ENCODE data around the gene SLC12A5. TPM values are rescaled to one million over a fixed set of nuclear protein-coding genes. Genes with fewer than 3 reads are reported as not detected.

Gene SLC12A5
- total RNA-seq, 4 donors from 2014 or later = not detected

GRCh38 chr20:46017272-46017671, 11.7 kb upstream of the SLC12A5 start:
- TF ChIP-seq POLR2A (IDR thresholded peaks at IDR 0.05) = no peak
- TF ChIP-seq POLR2AphosphoS5 (IDR thresholded peaks at IDR 0.05) = no peak
- no peak for TF ChIP-seq EP300 (IDR thresholded peaks at IDR 0.05)
- TF ChIP-seq, protein P1, sequence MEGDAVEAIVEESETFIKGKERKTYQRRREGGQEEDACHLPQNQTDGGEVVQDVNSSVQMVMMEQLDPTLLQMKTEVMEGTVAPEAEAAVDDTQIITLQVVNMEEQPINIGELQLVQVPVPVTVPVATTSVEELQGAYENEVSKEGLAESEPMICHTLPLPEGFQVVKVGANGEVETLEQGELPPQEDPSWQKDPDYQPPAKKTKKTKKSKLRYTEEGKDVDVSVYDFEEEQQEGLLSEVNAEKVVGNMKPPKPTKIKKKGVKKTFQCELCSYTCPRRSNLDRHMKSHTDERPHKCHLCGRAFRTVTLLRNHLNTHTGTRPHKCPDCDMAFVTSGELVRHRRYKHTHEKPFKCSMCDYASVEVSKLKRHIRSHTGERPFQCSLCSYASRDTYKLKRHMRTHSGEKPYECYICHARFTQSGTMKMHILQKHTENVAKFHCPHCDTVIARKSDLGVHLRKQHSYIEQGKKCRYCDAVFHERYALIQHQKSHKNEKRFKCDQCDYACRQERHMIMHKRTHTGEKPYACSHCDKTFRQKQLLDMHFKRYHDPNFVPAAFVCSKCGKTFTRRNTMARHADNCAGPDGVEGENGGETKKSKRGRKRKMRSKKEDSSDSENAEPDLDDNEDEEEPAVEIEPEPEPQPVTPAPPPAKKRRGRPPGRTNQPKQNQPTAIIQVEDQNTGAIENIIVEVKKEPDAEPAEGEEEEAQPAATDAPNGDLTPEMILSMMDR (IDR thresholded peaks at IDR 0.05) = no peak
- Histone ChIP-seq H3K4me1 (peaks cover 0 to 23% (median 17%) of the 10 kb centered on the region in 3 donors), H3K27me3 (peaks cover 100% of the 10 kb centered on the region), H3K9me3 (no peaks in the 10 kb centered on the region), H3K36me3 (no peaks in the 10 kb centered on the region), H3K27ac (no peak overlapping the region), H3K4me3 (no peak overlapping the region)
- ATAC-seq = no peak
- 40 to 56% methylated on average over 3 to 4 of the region's 4 CpGs for WGBS, 2 donors (ENCODE audit: low coverage in 1 of 2)

- Histone ChIP-seq H3K4me3 (no peak overlapping the region), H3K27me3 (peaks cover 100% of the 10 kb centered on the region), H3K36me3 (no peaks in the 10 kb centered on the region), H3K9me3 (no peaks in the 10 kb centered on the region), H3K27ac (no peak overlapping the region), H3K4me1 (peaks cover 0 to 30% (median 25%) of the 10 kb centered on the region in 3 donors)
- no peak for ATAC-seq
- TF ChIP-seq POLR2A (IDR thresholded peaks at IDR 0.05) = no peak
- TF ChIP-seq POLR2AphosphoS5 (IDR thresholded peaks at IDR 0.05) = no peak
- TF ChIP-seq, protein P1 (IDR thresholded peaks at IDR 0.05) = no peak
- TF ChIP-seq EP300 (IDR thresholded peaks at IDR 0.05) = no peak
- 33 to 43% methylated on average over 4 of the region's 4 CpGs for WGBS, 2 donors (ENCODE audit: low coverage in 1 of 2)
Observed at GRCh38 chr20:46018112-46018511, 10.9 kb upstream of the SLC12A5 start.

- no peak for ATAC-seq
- Histone ChIP-seq H3K9me3 (no peaks in the 10 kb centered on the region), H3K36me3 (no peaks in the 10 kb centered on the region), H3K4me1 (peaks cover 0 to 27% (median 24%) of the 10 kb centered on the region in 3 donors), H3K27me3 (peaks cover 100% of the 10 kb centered on the region), H3K27ac (no peak overlapping the region), H3K4me3 (no peak overlapping the region)
- no peak for TF ChIP-seq POLR2A (IDR thresholded peaks at IDR 0.05)
- no peak for TF ChIP-seq EP300 (IDR thresholded peaks at IDR 0.05)
- TF ChIP-seq POLR2AphosphoS5 (IDR thresholded peaks at IDR 0.05) = no peak
- TF ChIP-seq, protein P1 (IDR thresholded peaks at IDR 0.05) = no peak
- 41 to 52% methylated on average over 5 to 6 of the region's 6 CpGs for WGBS, 2 donors (ENCODE audit: low coverage in 1 of 2)
Observed at GRCh38 chr20:46018611-46019010, 10.4 kb upstream of the SLC12A5 start.

- ATAC-seq = no peak
- WGBS, 2 donors (ENCODE audit: low coverage in 1 of 2) = 84 to 86% methylated on average over 4 of the region's 4 CpGs
- H3K27me3 ChIP-seq = peaks cover 100% of the 10 kb centered on the region
Observed at GRCh38 chr20:46020555-46020954, 8.5 kb upstream of the SLC12A5 start.

GRCh38 chr20:46021361-46022359, 7.4 kb upstream of the SLC12A5 start:
- TF ChIP-seq, protein P1 (IDR thresholded peaks at IDR 0.05) = no peak
- TF ChIP-seq POLR2AphosphoS5 (IDR thresholded peaks at IDR 0.05) (no peak), POLR2A (IDR thresholded peaks at IDR 0.05) (no peak), EP300 (IDR thresholded peaks at IDR 0.05) (no peak)
- H3K27ac ChIP-seq = no peak overlapping the region
- WGBS, 2 donors (ENCODE audit: low coverage in 1 of 2) = 0 to 12% methylated on average over 18 to 33 of the region's 71 CpGs
- peak overlapping the region in 1 of 2 donors; percentile 46 for H3K4me3 ChIP-seq
- no peaks in the 10 kb centered on the region for H3K9me3 ChIP-seq
- peaks cover 0 to 19% (median 17%) of the 10 kb centered on the region in 3 donors for H3K4me1 ChIP-seq
- ATAC-seq = no peak
- no peaks in the 10 kb centered on the region for H3K36me3 ChIP-seq
- peaks cover 100% of the 10 kb centered on the region for H3K27me3 ChIP-seq

More at GRCh38 chr20:46020555-46020954, 8.5 kb upstream of the SLC12A5 start:
- no peak for TF ChIP-seq POLR2AphosphoS5 (IDR thresholded peaks at IDR 0.05)
- TF ChIP-seq EP300 (IDR thresholded peaks at IDR 0.05) = no peak
- Histone ChIP-seq H3K36me3 (no peaks in the 10 kb centered on the region), H3K27ac (no peak overlapping the region), H3K4me3 (no peak overlapping the region), H3K9me3 (no peaks in the 10 kb centered on the region), H3K4me1 (peaks cover 0 to 19% (median 17%) of the 10 kb centered on the region in 3 donors)

All from gastroesophageal sphincter (tissue), 4 donors.